ENCODE measurements around the gene ABCA4. TPM values are rescaled to one million over a fixed set of nuclear protein-coding genes. Genes with fewer than 3 reads are reported as not detected.

ABCA4 gene
- total RNA-seq, 4 donors from 2014 or later = not detected

DNA sequence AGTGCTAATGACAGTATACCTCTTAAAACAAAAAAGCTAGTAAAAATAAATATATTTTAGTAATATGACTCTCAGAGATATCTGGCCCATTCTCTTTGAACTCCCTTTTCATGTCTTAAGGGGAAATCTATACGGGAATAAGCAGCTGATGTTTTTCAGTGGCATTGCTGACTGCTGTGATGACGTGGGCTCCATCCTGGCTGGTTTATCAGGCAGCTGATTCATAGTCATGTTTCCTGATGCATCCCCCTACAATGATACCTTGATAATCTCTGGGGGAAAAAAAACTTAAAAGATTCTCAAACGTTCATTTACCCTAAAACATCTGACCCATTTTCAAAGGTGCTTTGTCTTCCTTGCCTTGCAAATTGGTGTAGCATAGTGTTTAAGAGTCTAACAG, 53.8 kb downstream of the ABCA4 start:
- intact Hi-C loops (cut with DNase I; ENCODE audit: low total_unique reads) (loop anchor here (10.0 kb wide), 1 partner anchor 398 kb away; no protein-coding TSS in a partner anchor), in situ Hi-C loops (cut with MboI; ENCODE audit: low sequenced_read_pairs in 4 of 4) (loop anchor here in 1 of 4 donors (10.0 kb wide), 1 partner anchor 268 kb away; no protein-coding TSS in a partner anchor)
- Histone ChIP-seq H3K27ac (peak overlapping the region; percentile 25 to 68 (median 56)), H3K27me3 (no peaks in the 10 kb centered on the region), H3K9me3 (no peaks in the 10 kb centered on the region), H3K4me3 (no peak overlapping the region), H3K4me1 (peaks cover 22 to 30% of the 10 kb centered on the region in 2 donors), H3K36me3 (no peaks in the 10 kb centered on the region)
- ATAC-seq (no peak), DNase-seq (no peak)
- no peak for TF ChIP-seq POLR2A (IDR thresholded peaks at IDR 0.05)
- TF ChIP-seq, protein P1, sequence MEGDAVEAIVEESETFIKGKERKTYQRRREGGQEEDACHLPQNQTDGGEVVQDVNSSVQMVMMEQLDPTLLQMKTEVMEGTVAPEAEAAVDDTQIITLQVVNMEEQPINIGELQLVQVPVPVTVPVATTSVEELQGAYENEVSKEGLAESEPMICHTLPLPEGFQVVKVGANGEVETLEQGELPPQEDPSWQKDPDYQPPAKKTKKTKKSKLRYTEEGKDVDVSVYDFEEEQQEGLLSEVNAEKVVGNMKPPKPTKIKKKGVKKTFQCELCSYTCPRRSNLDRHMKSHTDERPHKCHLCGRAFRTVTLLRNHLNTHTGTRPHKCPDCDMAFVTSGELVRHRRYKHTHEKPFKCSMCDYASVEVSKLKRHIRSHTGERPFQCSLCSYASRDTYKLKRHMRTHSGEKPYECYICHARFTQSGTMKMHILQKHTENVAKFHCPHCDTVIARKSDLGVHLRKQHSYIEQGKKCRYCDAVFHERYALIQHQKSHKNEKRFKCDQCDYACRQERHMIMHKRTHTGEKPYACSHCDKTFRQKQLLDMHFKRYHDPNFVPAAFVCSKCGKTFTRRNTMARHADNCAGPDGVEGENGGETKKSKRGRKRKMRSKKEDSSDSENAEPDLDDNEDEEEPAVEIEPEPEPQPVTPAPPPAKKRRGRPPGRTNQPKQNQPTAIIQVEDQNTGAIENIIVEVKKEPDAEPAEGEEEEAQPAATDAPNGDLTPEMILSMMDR (IDR thresholded peaks at IDR 0.05 in 4 of 5, conservative IDR thresholded peaks at IDR 0.05 in 1 of 5) = no peak

DNA sequence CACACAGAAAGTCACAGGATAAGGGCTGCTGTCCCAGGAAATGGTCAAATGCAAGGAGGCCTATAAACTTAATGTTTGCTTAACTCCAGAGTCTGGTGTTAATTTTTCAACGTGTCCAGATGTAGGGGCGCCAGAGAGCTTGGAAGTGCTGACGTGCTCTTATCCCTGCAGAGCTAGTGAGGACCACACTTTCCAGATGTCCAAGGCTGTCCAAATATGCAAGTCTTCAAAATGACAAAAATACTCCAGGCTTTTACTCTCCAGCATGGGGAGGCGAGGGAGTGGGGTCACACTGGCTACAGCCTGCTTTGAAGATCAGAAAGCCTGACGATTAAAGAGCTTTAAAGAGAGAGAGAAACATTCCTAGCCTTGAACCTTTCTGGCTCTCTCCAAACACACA, 57.6 kb downstream of the ABCA4 start:
- H3K27me3 ChIP-seq = no peaks in the 10 kb centered on the region
- DNase-seq (peak in 1 of 2 donors; percentile 22), ATAC-seq (peak; percentile 35 to 37)
- H3K27ac ChIP-seq = peak overlapping the region; percentile 19 to 58 (median 43)
- no peaks in the 10 kb centered on the region for H3K36me3 ChIP-seq
- in situ Hi-C loops (cut with MboI; ENCODE audit: low sequenced_read_pairs in 4 of 4) = loop anchor here (5.0 to 10.0 kb wide), 2 partner anchors 271 to 274 kb away; no protein-coding TSS in a partner anchor
- TF ChIP-seq, protein P1 (IDR thresholded peaks at IDR 0.05 in 4 of 5, conservative IDR thresholded peaks at IDR 0.05 in 1 of 5) = peak in 2 of 5 experiments; percentile 31 to 41
- no peak for TF ChIP-seq POLR2A (IDR thresholded peaks at IDR 0.05)
- intact Hi-C loops (cut with DNase I; ENCODE audit: low total_unique reads) = loop anchor here (2.0 to 10.0 kb wide), 3 partner anchors 37 to 401 kb away; no protein-coding TSS in a partner anchor
- H3K4me1 ChIP-seq = peaks cover 8 to 16% of the 10 kb centered on the region in 2 donors
- H3K9me3 ChIP-seq = no peaks in the 10 kb centered on the region
- H3K4me3 ChIP-seq = no peak overlapping the region

DNA sequence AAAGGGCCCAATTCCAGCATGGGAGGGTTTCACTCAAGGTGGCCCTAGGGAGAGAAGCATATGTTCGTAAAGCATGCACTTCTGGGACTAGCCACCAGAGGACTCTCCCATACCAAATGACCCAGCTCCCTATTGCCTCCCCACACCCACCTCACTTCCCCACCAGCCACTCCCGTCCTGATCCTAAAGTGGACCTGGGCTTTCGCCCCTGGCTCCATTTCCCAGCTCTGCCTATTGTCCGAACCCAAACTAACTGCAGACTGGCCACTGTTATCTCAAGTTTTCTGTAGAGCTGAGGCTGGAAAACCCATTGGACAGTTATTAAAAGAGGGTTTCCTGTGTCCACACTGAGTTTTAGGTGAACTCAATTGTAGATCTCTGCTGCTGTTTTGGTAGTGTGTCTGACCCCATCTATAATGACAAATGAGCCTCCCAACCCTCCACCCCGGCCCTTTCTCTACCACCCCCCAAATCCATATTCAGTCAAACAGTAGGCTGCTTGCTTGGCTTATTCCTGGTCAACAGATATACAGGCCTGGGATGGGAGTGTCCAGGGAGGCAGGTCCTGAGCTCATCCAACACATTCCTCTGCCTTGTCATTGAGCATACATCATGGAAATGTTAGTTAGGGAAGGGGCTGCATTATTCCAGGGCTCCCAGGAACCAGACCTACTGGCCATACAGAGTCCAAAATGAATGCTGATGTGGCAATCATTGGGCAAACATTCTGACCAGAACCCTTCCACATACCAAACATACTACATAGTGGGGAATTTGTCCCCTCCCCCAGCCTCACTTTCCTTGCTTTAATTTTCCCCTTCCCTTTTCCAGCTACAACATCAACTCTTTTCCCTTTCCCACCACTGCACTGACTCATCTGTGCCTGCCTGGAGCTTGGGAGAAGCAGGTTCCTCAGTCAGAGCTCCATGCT, 59.2 kb downstream of the ABCA4 start:
- H3K27ac ChIP-seq = peak overlapping the region in 3 of 4 donors; percentile 14 to 53 (median 19)

DNA sequence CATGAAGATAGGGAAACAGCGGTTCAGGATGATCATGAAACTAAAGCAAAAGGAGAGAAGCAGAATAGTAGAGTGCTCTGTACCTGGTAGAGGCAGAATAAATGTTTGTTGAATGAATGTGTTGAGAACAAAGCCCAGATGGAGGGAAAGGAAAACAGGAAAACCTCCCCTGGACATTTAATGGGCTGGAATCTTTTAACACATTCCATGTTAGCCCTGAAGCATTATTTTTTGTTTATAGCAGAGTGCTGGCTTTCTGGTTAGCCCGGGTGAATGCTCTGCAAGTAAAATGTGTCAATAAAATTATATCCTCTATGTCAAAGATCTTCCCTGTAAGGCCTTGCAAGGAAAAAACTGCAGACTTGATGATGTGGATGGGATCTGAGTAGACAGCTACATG, 60.2 kb downstream of the ABCA4 start:
- no peaks in the 10 kb centered on the region for H3K27me3 ChIP-seq
- peak overlapping the region in 1 of 4 donors; percentile 19 for H3K27ac ChIP-seq
- intact Hi-C loops (cut with DNase I; ENCODE audit: low total_unique reads) (loop anchor here (1.0 to 10.0 kb wide), 2 partner anchors 276 to 404 kb away; no protein-coding TSS in a partner anchor), in situ Hi-C loops (cut with MboI; ENCODE audit: low sequenced_read_pairs in 4 of 4) (loop anchor here (5.0 to 10.0 kb wide), 2 partner anchors 274 to 277 kb away; no protein-coding TSS in a partner anchor)
- no peaks in the 10 kb centered on the region for H3K9me3 ChIP-seq
- H3K4me1 ChIP-seq = peaks cover 7 to 14% of the 10 kb centered on the region in 2 donors
- no peak overlapping the region for H3K4me3 ChIP-seq
- DNase-seq (no peak), ATAC-seq (no peak)
- no peaks in the 10 kb centered on the region for H3K36me3 ChIP-seq
- no peak for TF ChIP-seq POLR2A (IDR thresholded peaks at IDR 0.05)
- TF ChIP-seq, protein P1 (IDR thresholded peaks at IDR 0.05 in 4 of 5, conservative IDR thresholded peaks at IDR 0.05 in 1 of 5) = no peak

More for the DNA sequence above, 59.2 kb downstream of the ABCA4 start:
- Histone ChIP-seq H3K36me3 (no peaks in the 10 kb centered on the region), H3K4me1 (peaks cover 7 to 14% of the 10 kb centered on the region in 2 donors), H3K4me3 (no peak overlapping the region), H3K27me3 (no peaks in the 10 kb centered on the region), H3K9me3 (no peaks in the 10 kb centered on the region)
- peak; percentile 83 for ATAC-seq
- intact Hi-C loops (cut with DNase I; ENCODE audit: low total_unique reads) (loop anchor here (1.0 to 10.0 kb wide), 4 partner anchors 35 to 403 kb away; no protein-coding TSS in a partner anchor), in situ Hi-C loops (cut with MboI; ENCODE audit: low sequenced_read_pairs in 4 of 4) (loop anchor here (5.0 to 10.0 kb wide), 2 partner anchors 273 to 276 kb away; no protein-coding TSS in a partner anchor)
- TF ChIP-seq POLR2A (IDR thresholded peaks at IDR 0.05) = no peak
- TF ChIP-seq, protein P1 (IDR thresholded peaks at IDR 0.05 in 4 of 5, conservative IDR thresholded peaks at IDR 0.05 in 1 of 5) = peak; percentile 87 to 90 (median 88)
- DNase-seq = peak; percentile 27 to 52
